Hepatocyte (in vitro differentiated cells): ENCODE measurements around the gene DIMT1. TPM values are rescaled to one million over a fixed set of nuclear protein-coding genes. Genes with fewer than 3 reads are reported as not detected.

Experiments used
- DNase-seq: peaks from one replicate; pipeline ENCODE4 v3.0.0-alpha.2; 2016; ENCODE audit warnings: low spot score
- H2AFZ ChIP-seq: fragments of 200-600 bp; sonication (generic); 2 replicates; pipeline ENCODE4 v1.6.0; 2016; ENCODE audit warnings: antibody characterized with exemption, mild to moderate bottlenecking
- H3K27ac ChIP-seq: fragments of 200-600 bp; sonication (generic); 2 replicates; pipeline ENCODE4 v1.5.1; 2016; ENCODE audit warnings: mild to moderate bottlenecking
- H3K27me3 ChIP-seq: fragments of 200-600 bp; sonication (generic); 2 replicates; pipeline ENCODE4 v1.6.1; 2016
- H3K36me3 ChIP-seq: fragments of 200-600 bp; sonication (generic); replicated peaks from 2 replicates; pipeline ENCODE4 v1.5.1; 2016; ENCODE audit warnings: low read depth; ENCODE audit not compliant: insufficient read depth
- H3K4me1 ChIP-seq: fragments of 200-600 bp; sonication (generic); 2 replicates; pipeline ENCODE4 v1.5.1; 2016; ENCODE audit warnings: mild to moderate bottlenecking, moderate library complexity; ENCODE audit not compliant: insufficient read depth
- H3K4me2 ChIP-seq: fragments of 200-600 bp; sonication (generic); 2 replicates; pipeline ENCODE4 v1.6.0; 2016
- H3K4me3 ChIP-seq: fragments of 200-600 bp; sonication (generic); 2 replicates; pipeline ENCODE4 v1.5.1; 2016; ENCODE audit warnings: mild to moderate bottlenecking
- H3K79me2 ChIP-seq: fragments of 200-600 bp; sonication (generic); 2 replicates; pipeline ENCODE4 v1.6.0; 2017; ENCODE audit warnings: mild to moderate bottlenecking
- H3K9me2 ChIP-seq: fragments of 200-600 bp; sonication (generic); replicated peaks from 2 replicates; pipeline ENCODE4 v1.6.0; 2017; ENCODE audit warnings: mild to moderate bottlenecking; ENCODE audit not compliant: insufficient read depth
- H3K9me3 ChIP-seq: fragments of 200-600 bp; sonication (generic); 2 replicates; pipeline ENCODE4 v1.5.1; 2016; ENCODE audit warnings: low read depth, mild to moderate bottlenecking
- H4K20me1 ChIP-seq: fragments of 200-600 bp; sonication (generic); 2 replicates; pipeline ENCODE4 v1.6.0; 2016; ENCODE audit warnings: mild to moderate bottlenecking; ENCODE audit not compliant: insufficient read depth, poor library complexity, severe bottlenecking
- EZH2 ChIP-seq: fragments of 200-600 bp; sonication (generic); IDR thresholded peaks from 2 replicates; pipeline ENCODE4 v1.6.1; 2016; ENCODE audit warnings: antibody characterized with exemption, mild to moderate bottlenecking, borderline replicate concordance
- EZH2phosphoT487 ChIP-seq: fragments of 200-600 bp; sonication (generic); IDR thresholded peaks from one replicate; pipeline ENCODE4 v1.6.1; 2018; ENCODE audit warnings: antibody characterized with exemption, mild to moderate bottlenecking, low read depth, moderate library complexity; ENCODE audit not compliant: unreplicated experiment, severe bottlenecking
- WGBS: methylation state at CpG from one replicate; pipeline ENCODE4 v1.1.6; 2016; ENCODE audit warnings: low lambda C conversion rate; ENCODE audit errors: missing lambda C conversion rate; 5-methylcytosine and 5-hydroxymethylcytosine counted together
- polyA plus RNA-seq: library from polyadenylated mRNA; unstranded; fragments of >200 nt; fragmentation: Nextera tagmentation; extraction: Ambion mirVana; gene quantifications from 2 replicates; pipeline ENCODE4 v1.2.1, GENCODE V29; 2016
- small RNA-seq: library from RNA; depleted of rRNA; stranded (forward); fragments of <200 nt; gene quantifications from one replicate; pipeline ENCODE3, GENCODE V24; 2014
- total RNA-seq: library from RNA; depleted of rRNA; stranded (reverse); fragments of >200 nt; gene quantifications from 2 replicates; pipeline ENCODE4 v1.2.3, GENCODE V29; 2014
- TF ChIP-seq, protein P1 (sequence below): fragments of 200-600 bp; sonication (generic); IDR thresholded peaks from 2 replicates; pipeline ENCODE4 v1.5.1; 2016; ENCODE audit warnings: antibody characterized with exemption, mild to moderate bottlenecking; ENCODE audit not compliant: poor library complexity

DIMT1 gene
- total and polyA plus RNA-seq, 2 experiments from 2014 or later, result 23.5 to 25.7 TPM

DNA sequence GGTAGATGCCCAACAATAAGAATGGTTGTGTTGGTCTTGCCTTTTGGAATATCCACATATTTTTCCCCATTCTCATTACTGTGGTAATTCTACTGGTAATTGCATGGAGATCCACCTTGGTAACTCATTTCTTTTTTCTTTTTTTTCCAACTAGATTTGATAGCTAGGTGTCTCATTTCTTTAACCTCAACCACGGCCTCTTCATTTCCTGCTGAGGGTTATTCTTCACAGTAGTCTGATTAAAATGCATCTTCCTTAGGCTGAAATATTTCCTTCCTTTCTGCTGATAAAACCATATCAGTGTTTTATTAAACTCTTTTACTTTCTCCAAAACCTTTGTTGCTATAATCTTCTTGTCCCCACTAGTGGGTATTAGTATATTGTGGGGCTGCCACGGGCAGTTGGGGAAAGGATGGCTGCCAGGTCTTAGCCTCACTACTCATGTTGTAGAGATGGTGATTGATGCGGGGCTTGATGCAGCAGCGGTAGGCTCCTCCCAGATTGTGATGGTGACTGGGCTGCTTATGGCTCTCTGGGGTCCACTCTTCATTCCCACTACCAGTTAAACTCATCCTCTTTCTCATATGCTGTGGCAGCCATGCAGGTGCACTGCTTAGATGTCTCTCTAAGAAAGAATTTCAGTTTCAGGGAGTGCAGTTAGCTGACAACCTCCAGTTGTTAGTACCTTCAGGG, 61.8 kb downstream of the DIMT1 start:
- no peaks in the 10 kb centered on the region for H3K36me3 ChIP-seq
- H3K9me3 ChIP-seq, result no peaks in the 10 kb centered on the region
- H3K4me1 ChIP-seq, result no peaks in the 10 kb centered on the region
- peaks cover 92% of the 10 kb centered on the region for H3K79me2 ChIP-seq
- TF ChIP-seq, protein P1, sequence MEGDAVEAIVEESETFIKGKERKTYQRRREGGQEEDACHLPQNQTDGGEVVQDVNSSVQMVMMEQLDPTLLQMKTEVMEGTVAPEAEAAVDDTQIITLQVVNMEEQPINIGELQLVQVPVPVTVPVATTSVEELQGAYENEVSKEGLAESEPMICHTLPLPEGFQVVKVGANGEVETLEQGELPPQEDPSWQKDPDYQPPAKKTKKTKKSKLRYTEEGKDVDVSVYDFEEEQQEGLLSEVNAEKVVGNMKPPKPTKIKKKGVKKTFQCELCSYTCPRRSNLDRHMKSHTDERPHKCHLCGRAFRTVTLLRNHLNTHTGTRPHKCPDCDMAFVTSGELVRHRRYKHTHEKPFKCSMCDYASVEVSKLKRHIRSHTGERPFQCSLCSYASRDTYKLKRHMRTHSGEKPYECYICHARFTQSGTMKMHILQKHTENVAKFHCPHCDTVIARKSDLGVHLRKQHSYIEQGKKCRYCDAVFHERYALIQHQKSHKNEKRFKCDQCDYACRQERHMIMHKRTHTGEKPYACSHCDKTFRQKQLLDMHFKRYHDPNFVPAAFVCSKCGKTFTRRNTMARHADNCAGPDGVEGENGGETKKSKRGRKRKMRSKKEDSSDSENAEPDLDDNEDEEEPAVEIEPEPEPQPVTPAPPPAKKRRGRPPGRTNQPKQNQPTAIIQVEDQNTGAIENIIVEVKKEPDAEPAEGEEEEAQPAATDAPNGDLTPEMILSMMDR, result no peak
- no peak for TF ChIP-seq EZH2phosphoT487
- no peak for TF ChIP-seq EZH2
- H3K9me2 ChIP-seq, result no peaks in the 10 kb centered on the region
- no peak for DNase-seq
- H3K4me2 ChIP-seq, result no peak overlapping the region
- H2AFZ ChIP-seq, result no peak overlapping the region
- no peak overlapping the region for H3K4me3 ChIP-seq
- 98% methylated on average over 4 of the region's 4 CpGs for WGBS
- H3K27ac ChIP-seq, result no peak overlapping the region
- H3K27me3 ChIP-seq, result no peaks in the 10 kb centered on the region
- peaks cover 2% of the 10 kb centered on the region for H4K20me1 ChIP-seq

DNA sequence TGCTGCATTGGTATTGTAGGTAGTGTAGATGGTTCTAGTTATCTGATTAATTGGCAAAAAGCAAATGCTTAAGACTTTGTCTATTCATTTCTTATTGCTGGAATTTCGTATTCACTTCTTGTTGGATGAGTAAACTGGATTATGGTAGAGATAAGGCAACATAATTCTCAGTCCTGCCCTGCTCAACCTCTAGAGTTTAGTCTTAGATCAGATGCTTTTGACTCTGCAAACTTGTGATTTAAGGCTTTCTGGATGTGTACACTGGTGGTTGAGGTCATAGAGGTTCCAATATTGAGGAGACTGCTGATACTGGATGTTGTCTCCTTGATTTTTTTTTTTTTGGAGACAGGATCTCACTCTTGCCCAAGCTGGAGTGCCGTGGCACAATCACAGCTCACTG, 62.7 kb downstream of the DIMT1 start:
- Histone ChIP-seq H3K9me2 (no peaks in the 10 kb centered on the region), H3K9me3 (no peaks in the 10 kb centered on the region), H3K27ac (no peak overlapping the region), H3K4me1 (no peaks in the 10 kb centered on the region), H3K4me3 (no peak overlapping the region), H3K36me3 (no peaks in the 10 kb centered on the region), H2AFZ (no peak overlapping the region), H3K79me2 (peaks cover 97% of the 10 kb centered on the region), H3K4me2 (no peak overlapping the region), H4K20me1 (peaks cover 2% of the 10 kb centered on the region), H3K27me3 (no peaks in the 10 kb centered on the region)
- 97% methylated on average over 2 of the region's 2 CpGs for WGBS
- no peak for DNase-seq
- TF ChIP-seq EZH2phosphoT487 (no peak), EZH2 (no peak)
- TF ChIP-seq, protein P1, result no peak

DNA sequence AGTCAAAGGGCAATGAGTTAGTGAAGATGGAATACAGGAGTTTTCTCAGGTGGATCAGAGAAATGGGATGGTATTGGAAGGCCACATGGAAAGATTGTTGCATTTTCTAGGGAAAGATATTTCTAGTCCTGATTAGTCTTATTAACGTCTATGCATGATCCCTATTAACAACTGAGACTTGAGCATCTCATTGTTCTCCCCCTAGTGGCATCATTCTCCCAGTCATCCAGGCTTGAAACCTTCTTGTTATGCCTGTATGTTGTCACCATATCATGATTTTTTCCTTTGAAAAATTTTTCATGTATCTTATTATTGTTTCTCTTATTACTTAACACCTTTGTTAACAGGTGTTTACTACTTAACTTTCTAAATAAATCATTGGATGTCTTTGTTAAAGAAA, 63.3 kb downstream of the DIMT1 start:
- Histone ChIP-seq H4K20me1 (peaks cover 2% of the 10 kb centered on the region), H3K27ac (no peak overlapping the region), H2AFZ (no peak overlapping the region), H3K9me2 (no peaks in the 10 kb centered on the region), H3K79me2 (peaks cover 96% of the 10 kb centered on the region), H3K4me3 (no peak overlapping the region), H3K4me2 (no peak overlapping the region), H3K36me3 (no peaks in the 10 kb centered on the region), H3K27me3 (no peaks in the 10 kb centered on the region), H3K4me1 (no peaks in the 10 kb centered on the region), H3K9me3 (no peaks in the 10 kb centered on the region)
- TF ChIP-seq, protein P1, result peak; percentile 19
- TF ChIP-seq EZH2phosphoT487, result no peak
- 33% methylated on average over 1 of the region's 1 CpG for WGBS
- DNase-seq, result no peak

Small RNAs within 50 kb of the gene (small RNA-seq; reads per million reads assigned to genes)
- gene RNU6-661P, result not detected

Other genes with a start within 250 kb of the DIMT1 start
- 46.9 and 60.5 TPM in 2 replicates for gene KIF2A, start 97.7 kb downstream of the DIMT1 start, total RNA-seq
- 28.3 and 35.2 TPM in 2 replicates for gene KIF2A, start 97.7 kb downstream of the DIMT1 start, polyA plus RNA-seq
- gene IPO11, start 8.9 kb upstream of the DIMT1 start, total RNA-seq, result 18.3 and 24.2 TPM in 2 replicates
- 7.1 and 10.3 TPM in 2 replicates for gene IPO11, start 8.9 kb upstream of the DIMT1 start, polyA plus RNA-seq
- gene LRRC70, start 174.9 kb upstream of the DIMT1 start, total RNA-seq, result 1.0 and 3.0 TPM in 2 replicates
- gene LRRC70, start 174.9 kb upstream of the DIMT1 start, polyA plus RNA-seq, result 0.30 and 1.2 TPM in 2 replicates